ENCODE measurements around the gene SSUH2. TPM values are rescaled to one million over a fixed set of nuclear protein-coding genes. Genes with fewer than 3 reads are reported as not detected.
"Not testable (repeated sequence)": the region's sequence is repeated elsewhere in the genome, so short reads cannot be mapped to it uniquely, and the experiment has no call there.

The SSUH2 gene
- total RNA-seq = 1 to 10 TPM; 3.7 to 5.3 (median 4.5) TPM
- long read RNA-seq, donor 1, partial matches to known transcripts = 1 of 8 reads
- long read RNA-seq, donor 1, other reads (novel, unspliced or antisense) = 4 of 8 reads
- long read RNA-seq, donor 2, partial matches to known transcripts = 0 of 8 reads
- long read RNA-seq, donor 2, other reads (novel, unspliced or antisense) = 7 of 8 reads

DNA sequence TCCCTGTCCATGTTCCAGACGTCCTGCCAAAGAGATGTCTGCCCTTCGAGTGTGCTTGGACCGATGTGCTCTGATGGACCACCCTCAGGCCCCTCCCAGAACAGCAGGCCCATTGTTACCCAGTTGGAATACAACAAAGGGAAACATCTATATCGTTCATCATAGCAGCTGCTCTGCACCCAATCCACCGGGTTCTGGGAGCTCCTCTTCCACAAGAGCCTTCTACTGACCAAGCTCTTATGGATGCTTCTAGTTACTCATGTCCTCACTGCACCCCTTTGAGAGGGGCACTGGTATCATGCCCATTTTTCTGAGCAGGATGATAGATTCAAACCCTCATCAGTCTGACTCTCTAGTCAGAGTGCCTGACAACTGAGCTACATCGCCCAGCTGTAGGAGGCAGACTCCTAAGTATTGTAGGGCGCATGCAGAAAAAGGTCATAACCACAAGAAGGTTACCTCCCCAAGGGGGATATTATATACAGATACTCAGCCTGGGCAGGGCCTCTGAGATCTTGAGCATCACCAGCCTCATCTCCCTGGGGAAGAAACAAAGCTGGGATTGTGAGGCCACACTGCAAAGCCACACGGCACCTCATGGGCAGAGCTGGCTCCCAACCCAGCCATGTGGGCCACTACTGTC, at the start of gene SSUH2:
SSUH2 (minus strand) TSS at position 51 of the 643 bp plus-strand sequence; CDS start at position 11, 40 bp downstream.
- Histone ChIP-seq H3K36me3 (ENCODE audit: low read depth) (no peaks in the 10 kb centered on the region), H3K4me1 (ENCODE audit: low read depth) (no peaks in the 10 kb centered on the region), H3K9me3 (no peaks in the 10 kb centered on the region), H3K4me3 (no peak within 1 kb of the TSS)
- TF ChIP-seq, protein P1, sequence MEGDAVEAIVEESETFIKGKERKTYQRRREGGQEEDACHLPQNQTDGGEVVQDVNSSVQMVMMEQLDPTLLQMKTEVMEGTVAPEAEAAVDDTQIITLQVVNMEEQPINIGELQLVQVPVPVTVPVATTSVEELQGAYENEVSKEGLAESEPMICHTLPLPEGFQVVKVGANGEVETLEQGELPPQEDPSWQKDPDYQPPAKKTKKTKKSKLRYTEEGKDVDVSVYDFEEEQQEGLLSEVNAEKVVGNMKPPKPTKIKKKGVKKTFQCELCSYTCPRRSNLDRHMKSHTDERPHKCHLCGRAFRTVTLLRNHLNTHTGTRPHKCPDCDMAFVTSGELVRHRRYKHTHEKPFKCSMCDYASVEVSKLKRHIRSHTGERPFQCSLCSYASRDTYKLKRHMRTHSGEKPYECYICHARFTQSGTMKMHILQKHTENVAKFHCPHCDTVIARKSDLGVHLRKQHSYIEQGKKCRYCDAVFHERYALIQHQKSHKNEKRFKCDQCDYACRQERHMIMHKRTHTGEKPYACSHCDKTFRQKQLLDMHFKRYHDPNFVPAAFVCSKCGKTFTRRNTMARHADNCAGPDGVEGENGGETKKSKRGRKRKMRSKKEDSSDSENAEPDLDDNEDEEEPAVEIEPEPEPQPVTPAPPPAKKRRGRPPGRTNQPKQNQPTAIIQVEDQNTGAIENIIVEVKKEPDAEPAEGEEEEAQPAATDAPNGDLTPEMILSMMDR (IDR thresholded peaks at IDR 0.05) = no peak
- intact Hi-C loops (cut with DNase I, micrococcal nuclease) = no loop called here
- no peak for DNase-seq
- no peak for ATAC-seq

DNA sequence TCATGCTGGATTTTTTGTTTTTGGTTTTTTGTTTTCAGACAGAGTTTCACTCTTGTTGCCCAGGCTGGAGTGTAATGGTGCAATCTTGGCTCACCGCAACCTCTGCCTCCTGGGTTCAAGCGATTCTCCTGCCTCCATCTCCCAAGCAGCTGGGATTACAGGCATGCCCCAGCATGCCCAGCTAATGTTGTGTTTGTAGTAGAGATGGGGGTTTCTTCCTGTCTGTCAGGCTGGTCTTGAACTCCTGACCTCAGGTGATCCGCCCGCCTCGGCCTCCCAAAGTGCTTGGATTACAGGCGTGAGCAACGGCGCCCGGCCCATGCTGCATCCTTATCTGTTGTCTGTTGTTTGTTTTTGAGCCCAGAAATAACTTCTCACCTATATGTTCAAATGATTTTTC, 46.7 kb upstream of the SSUH2 start:
- H3K36me3 ChIP-seq (ENCODE audit: low read depth); intact Hi-C loops (cut with DNase I, micrococcal nuclease); H3K9me3 ChIP-seq; H3K4me3 ChIP-seq; H3K4me1 ChIP-seq (ENCODE audit: low read depth); ATAC-seq; DNase-seq: not testable (repeated sequence)

GRCh38 chr3:8684992-8685391, 40.4 kb upstream of the SSUH2 start:
- DNase-seq; ATAC-seq; H3K9me3 ChIP-seq; H3K36me3 ChIP-seq (ENCODE audit: low read depth); intact Hi-C loops (cut with DNase I, micrococcal nuclease); H3K4me3 ChIP-seq; H3K4me1 ChIP-seq (ENCODE audit: low read depth): not testable (repeated sequence)

DNA sequence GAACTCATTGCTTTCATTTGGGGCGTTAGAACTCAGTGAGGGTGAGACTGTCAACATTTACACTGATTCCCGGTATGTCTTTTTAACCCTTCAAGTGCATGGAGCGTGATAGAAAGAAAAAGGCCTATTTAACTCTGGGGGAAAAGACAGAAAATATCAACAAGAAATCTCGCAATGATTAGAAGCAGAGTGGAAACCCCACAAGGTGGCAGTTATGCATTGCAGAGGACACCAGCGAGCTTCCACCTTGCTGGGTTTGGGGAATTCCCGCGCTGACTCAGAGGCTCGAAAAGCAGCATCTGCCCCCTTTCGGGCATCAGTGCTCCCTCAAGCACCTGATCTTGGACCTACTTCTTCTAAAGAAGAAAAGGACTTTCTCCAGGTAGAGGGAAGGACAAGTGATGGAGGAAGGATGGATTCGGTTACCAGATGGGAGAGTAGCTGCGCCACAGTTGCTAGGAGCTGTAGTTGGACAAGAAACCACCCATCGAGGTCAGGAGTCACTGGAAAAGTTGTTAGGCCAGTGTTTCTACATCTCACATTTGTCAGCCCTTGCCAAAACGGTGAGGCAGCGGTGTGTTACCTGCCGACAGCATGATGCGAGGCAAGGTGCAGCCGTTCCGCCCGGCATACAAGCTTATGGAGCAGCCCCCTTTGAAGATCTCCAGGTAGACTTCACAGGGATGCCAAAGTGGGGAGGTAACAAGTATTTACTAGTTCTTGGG, 38.4 kb upstream of the SSUH2 start:
- H3K36me3 ChIP-seq (ENCODE audit: low read depth); H3K4me3 ChIP-seq; H3K4me1 ChIP-seq (ENCODE audit: low read depth); DNase-seq; H3K9me3 ChIP-seq; intact Hi-C loops (cut with DNase I, micrococcal nuclease); ATAC-seq: not testable (repeated sequence)

- ATAC-seq; DNase-seq; H3K9me3 ChIP-seq; H3K36me3 ChIP-seq (ENCODE audit: low read depth); H3K4me1 ChIP-seq (ENCODE audit: low read depth); intact Hi-C loops (cut with DNase I, micrococcal nuclease); H3K4me3 ChIP-seq: not testable (repeated sequence)
Observed at GRCh38 chr3:8681881-8682538, 37.4 kb upstream of the SSUH2 start.

GRCh38 chr3:8681349-8681748, 36.8 kb upstream of the SSUH2 start:
- H3K36me3 ChIP-seq (ENCODE audit: low read depth) = no peaks in the 10 kb centered on the region
- intact Hi-C loops (cut with DNase I, micrococcal nuclease) = no loop called here
- no peaks in the 10 kb centered on the region for H3K9me3 ChIP-seq
- TF ChIP-seq, protein P1 (IDR thresholded peaks at IDR 0.05) = no peak
- H3K4me1 ChIP-seq (ENCODE audit: low read depth) = no peaks in the 10 kb centered on the region
- DNase-seq (no peak), ATAC-seq (no peak)
- H3K4me3 ChIP-seq = no peak overlapping the region

- H3K4me1 ChIP-seq (ENCODE audit: low read depth); intact Hi-C loops (cut with DNase I, micrococcal nuclease): not testable (repeated sequence)
Observed at GRCh38 chr3:8679817-8680553, 35.4 kb upstream of the SSUH2 start.

More at GRCh38 chr3:8679817-8680553, 35.4 kb upstream of the SSUH2 start:
- not testable (repeated sequence) for H3K4me3 ChIP-seq; DNase-seq; ATAC-seq; H3K36me3 ChIP-seq (ENCODE audit: low read depth); H3K9me3 ChIP-seq

Data from mucosa of descending colon (tissue), 3 donors.